ENCODE results near the gene SLIT3.

DNA sequence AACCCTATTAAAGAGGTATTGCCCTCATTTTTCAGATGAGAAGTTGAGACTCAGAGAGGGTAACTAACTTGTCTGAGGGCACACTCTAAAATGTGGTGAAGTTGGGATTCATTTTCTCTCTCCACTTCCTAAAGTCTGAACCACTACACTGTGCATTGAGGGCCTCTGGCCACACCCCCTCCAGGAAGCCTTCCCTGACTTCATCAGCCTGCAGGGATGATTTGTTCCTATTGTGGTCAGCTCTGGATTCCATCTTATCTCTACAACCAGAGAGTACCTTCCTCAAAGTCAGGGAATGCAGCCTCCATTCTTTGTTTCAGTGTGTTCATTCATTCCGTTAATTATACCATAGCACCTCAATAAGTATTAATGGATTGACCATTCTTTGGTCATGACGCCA lies 365.8 kb downstream of the SLIT3 start:
- TF ChIP-seq, protein P1, sequence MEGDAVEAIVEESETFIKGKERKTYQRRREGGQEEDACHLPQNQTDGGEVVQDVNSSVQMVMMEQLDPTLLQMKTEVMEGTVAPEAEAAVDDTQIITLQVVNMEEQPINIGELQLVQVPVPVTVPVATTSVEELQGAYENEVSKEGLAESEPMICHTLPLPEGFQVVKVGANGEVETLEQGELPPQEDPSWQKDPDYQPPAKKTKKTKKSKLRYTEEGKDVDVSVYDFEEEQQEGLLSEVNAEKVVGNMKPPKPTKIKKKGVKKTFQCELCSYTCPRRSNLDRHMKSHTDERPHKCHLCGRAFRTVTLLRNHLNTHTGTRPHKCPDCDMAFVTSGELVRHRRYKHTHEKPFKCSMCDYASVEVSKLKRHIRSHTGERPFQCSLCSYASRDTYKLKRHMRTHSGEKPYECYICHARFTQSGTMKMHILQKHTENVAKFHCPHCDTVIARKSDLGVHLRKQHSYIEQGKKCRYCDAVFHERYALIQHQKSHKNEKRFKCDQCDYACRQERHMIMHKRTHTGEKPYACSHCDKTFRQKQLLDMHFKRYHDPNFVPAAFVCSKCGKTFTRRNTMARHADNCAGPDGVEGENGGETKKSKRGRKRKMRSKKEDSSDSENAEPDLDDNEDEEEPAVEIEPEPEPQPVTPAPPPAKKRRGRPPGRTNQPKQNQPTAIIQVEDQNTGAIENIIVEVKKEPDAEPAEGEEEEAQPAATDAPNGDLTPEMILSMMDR (IDR thresholded peaks at IDR 0.05; ENCODE audit: low read depth, low read length, poor library complexity, severe bottlenecking), result no peak
- TF ChIP-seq EZH2phosphoT487 (IDR thresholded peaks at IDR 0.05; ENCODE audit: borderline replicate concordance, low read length), result no peak

Measured in DOHH2 (cell line).